HEK293 (cell line): ENCODE data around the gene SDC3.

Experiments used
- KLF9 ChIP-seq: fragments of 450-650 bp; formaldehyde crosslinking; IDR thresholded peaks from 2 replicates; pipeline ENCODE4 v1.5.1; 2016; ENCODE audit warnings: missing biosample characterization, missing genetic modification characterization, low read depth
- PRDM1 ChIP-seq: fragments of 450-650 bp; formaldehyde crosslinking; IDR thresholded peaks from 2 replicates; pipeline ENCODE4; 2016; ENCODE audit warnings: missing biosample characterization, missing genetic modification characterization
- SALL2 ChIP-seq: fragments of 450-650 bp; formaldehyde crosslinking; IDR thresholded peaks from 2 replicates; pipeline ENCODE4 v1.5.0; 2017; ENCODE audit warnings: missing biosample characterization, mild to moderate bottlenecking, missing genetic modification characterization, borderline replicate concordance
- ZNF202 ChIP-seq: fragments of 450-650 bp; formaldehyde crosslinking; IDR thresholded peaks from 2 replicates; pipeline ENCODE4 v1.5.1; 2016; ENCODE audit warnings: missing biosample characterization, missing genetic modification characterization, borderline replicate concordance
- ZNF311 ChIP-seq: fragments of 450-650 bp; formaldehyde crosslinking; IDR thresholded peaks from 2 replicates; pipeline ENCODE4 v1.5.1; 2017; ENCODE audit warnings: missing biosample characterization, missing genetic modification characterization, borderline replicate concordance
- ZNF660 ChIP-seq: fragments of 450-650 bp; IDR thresholded peaks from 2 replicates; pipeline ENCODE4 v1.5.1; 2018; ENCODE audit warnings: missing biosample characterization, mild to moderate bottlenecking, missing genetic modification characterization
- ZSCAN30 ChIP-seq: fragments of 450-650 bp; IDR thresholded peaks from 2 replicates; pipeline ENCODE4 v1.5.1; 2018; ENCODE audit warnings: missing biosample characterization, mild to moderate bottlenecking, missing genetic modification characterization, moderate library complexity
- TF ChIP-seq, protein P1 (sequence below): fragments of 450-650 bp; formaldehyde crosslinking; IDR thresholded peaks from 2 replicates; pipeline ENCODE4 v1.5.1; 2016; ENCODE audit warnings: missing biosample characterization, missing genetic modification characterization
- TF ChIP-seq, protein P2 (sequence below): fragments of 450-650 bp; formaldehyde crosslinking; IDR thresholded peaks from 2 replicates; pipeline ENCODE4 v1.5.1; 2016; ENCODE audit warnings: missing biosample characterization, missing genetic modification characterization

DNA sequence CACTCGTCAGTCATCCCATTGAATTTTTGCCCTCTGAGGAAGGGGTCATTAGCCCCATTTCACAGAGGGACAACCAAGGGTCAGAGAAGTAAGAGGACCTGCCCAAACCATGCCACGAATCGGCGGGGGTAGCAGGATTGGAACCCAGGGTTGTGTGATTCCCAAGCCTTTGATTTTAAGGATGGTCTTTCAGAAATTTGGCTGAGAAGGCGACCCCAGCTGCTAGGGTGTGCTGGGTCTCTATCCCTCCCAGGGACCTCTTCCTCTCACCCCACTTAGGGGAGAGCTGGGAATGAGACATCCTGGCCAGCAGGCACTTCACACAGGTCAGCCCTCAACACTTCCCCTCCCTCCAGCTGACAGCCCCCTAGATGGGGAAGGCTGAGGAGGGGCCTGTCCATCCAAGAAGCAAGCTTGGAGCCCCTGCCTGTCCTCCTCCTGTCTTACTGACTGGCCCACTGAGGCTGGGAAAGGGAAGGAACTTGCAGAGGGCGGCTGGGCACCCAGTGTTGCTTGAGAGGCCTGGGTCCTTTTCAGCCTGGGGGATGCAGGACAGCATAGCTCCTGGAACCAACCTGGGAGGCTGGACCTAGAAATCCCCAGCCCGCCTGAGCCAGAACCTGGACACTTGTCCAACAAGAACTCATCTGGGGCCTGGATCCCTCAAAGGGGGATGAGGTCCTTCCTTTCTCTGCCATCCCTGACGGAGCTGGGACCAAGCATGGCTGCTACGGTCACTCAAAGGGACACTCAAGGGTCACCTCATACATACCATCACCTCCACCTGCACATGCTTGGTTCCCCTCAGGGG is 1.7 kb downstream of the SDC3 start:
- TF ChIP-seq ZSCAN30 (tag by site-specific recombination) (no peak), ZNF202 (tag by site-specific recombination) (no peak), SALL2 (tag by site-specific recombination) (no peak), ZNF311 (no peak), KLF9 (tag by site-specific recombination) (no peak), PRDM1 (no peak), ZNF660 (no peak)
- TF ChIP-seq, protein P1, sequence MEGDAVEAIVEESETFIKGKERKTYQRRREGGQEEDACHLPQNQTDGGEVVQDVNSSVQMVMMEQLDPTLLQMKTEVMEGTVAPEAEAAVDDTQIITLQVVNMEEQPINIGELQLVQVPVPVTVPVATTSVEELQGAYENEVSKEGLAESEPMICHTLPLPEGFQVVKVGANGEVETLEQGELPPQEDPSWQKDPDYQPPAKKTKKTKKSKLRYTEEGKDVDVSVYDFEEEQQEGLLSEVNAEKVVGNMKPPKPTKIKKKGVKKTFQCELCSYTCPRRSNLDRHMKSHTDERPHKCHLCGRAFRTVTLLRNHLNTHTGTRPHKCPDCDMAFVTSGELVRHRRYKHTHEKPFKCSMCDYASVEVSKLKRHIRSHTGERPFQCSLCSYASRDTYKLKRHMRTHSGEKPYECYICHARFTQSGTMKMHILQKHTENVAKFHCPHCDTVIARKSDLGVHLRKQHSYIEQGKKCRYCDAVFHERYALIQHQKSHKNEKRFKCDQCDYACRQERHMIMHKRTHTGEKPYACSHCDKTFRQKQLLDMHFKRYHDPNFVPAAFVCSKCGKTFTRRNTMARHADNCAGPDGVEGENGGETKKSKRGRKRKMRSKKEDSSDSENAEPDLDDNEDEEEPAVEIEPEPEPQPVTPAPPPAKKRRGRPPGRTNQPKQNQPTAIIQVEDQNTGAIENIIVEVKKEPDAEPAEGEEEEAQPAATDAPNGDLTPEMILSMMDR (tag by site-specific recombination) = no peak
- TF ChIP-seq, protein P2, sequence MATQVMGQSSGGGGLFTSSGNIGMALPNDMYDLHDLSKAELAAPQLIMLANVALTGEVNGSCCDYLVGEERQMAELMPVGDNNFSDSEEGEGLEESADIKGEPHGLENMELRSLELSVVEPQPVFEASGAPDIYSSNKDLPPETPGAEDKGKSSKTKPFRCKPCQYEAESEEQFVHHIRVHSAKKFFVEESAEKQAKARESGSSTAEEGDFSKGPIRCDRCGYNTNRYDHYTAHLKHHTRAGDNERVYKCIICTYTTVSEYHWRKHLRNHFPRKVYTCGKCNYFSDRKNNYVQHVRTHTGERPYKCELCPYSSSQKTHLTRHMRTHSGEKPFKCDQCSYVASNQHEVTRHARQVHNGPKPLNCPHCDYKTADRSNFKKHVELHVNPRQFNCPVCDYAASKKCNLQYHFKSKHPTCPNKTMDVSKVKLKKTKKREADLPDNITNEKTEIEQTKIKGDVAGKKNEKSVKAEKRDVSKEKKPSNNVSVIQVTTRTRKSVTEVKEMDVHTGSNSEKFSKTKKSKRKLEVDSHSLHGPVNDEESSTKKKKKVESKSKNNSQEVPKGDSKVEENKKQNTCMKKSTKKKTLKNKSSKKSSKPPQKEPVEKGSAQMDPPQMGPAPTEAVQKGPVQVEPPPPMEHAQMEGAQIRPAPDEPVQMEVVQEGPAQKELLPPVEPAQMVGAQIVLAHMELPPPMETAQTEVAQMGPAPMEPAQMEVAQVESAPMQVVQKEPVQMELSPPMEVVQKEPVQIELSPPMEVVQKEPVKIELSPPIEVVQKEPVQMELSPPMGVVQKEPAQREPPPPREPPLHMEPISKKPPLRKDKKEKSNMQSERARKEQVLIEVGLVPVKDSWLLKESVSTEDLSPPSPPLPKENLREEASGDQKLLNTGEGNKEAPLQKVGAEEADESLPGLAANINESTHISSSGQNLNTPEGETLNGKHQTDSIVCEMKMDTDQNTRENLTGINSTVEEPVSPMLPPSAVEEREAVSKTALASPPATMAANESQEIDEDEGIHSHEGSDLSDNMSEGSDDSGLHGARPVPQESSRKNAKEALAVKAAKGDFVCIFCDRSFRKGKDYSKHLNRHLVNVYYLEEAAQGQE (tag by site-specific recombination) = no peak
